IPS-18a (cell line): Measurements from ENCODE around the gene CDC42BPG.

Source experiments
- H3K27ac ChIP-seq: one replicate; pipeline ENCODE4 v1.5.1; 2013; ENCODE audit warnings: low read length
- H3K27me3 ChIP-seq: one replicate; pipeline ENCODE4 v1.6.1; 2013; ENCODE audit warnings: mild to moderate bottlenecking, low read length; ENCODE audit not compliant: control insufficient read depth, insufficient read depth
- H3K36me3 ChIP-seq: one replicate; pipeline ENCODE4 v1.6.1; 2013; ENCODE audit warnings: low read depth, low read length; ENCODE audit not compliant: control insufficient read depth
- H3K4me1 ChIP-seq: one replicate; pipeline ENCODE4 v1.6.1; 2013; ENCODE audit warnings: low read depth, low read length; ENCODE audit not compliant: control insufficient read depth
- H3K4me3 ChIP-seq: one replicate; pipeline ENCODE4 v1.5.1; 2013; ENCODE audit warnings: low read length
- H3K9ac ChIP-seq: one replicate; pipeline ENCODE4 v1.6.1; 2013; ENCODE audit warnings: mild to moderate bottlenecking, low read length, moderate library complexity
- H3K9me3 ChIP-seq: one replicate; pipeline ENCODE4 v1.6.1; 2013; ENCODE audit warnings: low read depth, low read length; ENCODE audit not compliant: control insufficient read depth

The CDC42BPG gene

GRCh38 chr11:64778473-64779298 lies 65.8 kb downstream of the CDC42BPG start, which contains the start of gene SF1:
TSS of gene SF1 (minus strand) at chr11:64778542. CDS start at chr11:64778392, 150 bp downstream.
- Histone ChIP-seq H3K9ac (peak within 1 kb of the TSS; percentile 71), H3K4me1 (peaks cover 5% of the 10 kb centered on the region), H3K27ac (peak within 1 kb of the TSS; percentile 10), H3K27me3 (no peaks in the 10 kb centered on the region), H3K9me3 (no peaks in the 10 kb centered on the region), H3K36me3 (peaks cover 36% of the 10 kb centered on the region), H3K4me3 (peak within 1 kb of the TSS; percentile 90)

- Histone ChIP-seq H3K4me3 (peak overlapping the region; percentile 58), H3K27ac (no peak overlapping the region), H3K4me1 (peaks cover 5% of the 10 kb centered on the region), H3K9ac (peak overlapping the region; percentile 55), H3K27me3 (no peaks in the 10 kb centered on the region), H3K9me3 (no peaks in the 10 kb centered on the region), H3K36me3 (peaks cover 42% of the 10 kb centered on the region)
These were observed 66.3 kb downstream of the CDC42BPG start for GRCh38 chr11:64778223-64778472.

- H3K36me3 ChIP-seq: peaks cover 47% of the 10 kb centered on the region
- no peaks in the 10 kb centered on the region for H3K27me3 ChIP-seq
- peak overlapping the region; percentile 90 for H3K4me3 ChIP-seq
- peaks cover 5% of the 10 kb centered on the region for H3K4me1 ChIP-seq
- H3K27ac ChIP-seq: no peak overlapping the region
- H3K9ac ChIP-seq: peak overlapping the region; percentile 71
- no peaks in the 10 kb centered on the region for H3K9me3 ChIP-seq
These were observed 66.8 kb downstream of the CDC42BPG start for GRCh38 chr11:64777449-64778222.

- Histone ChIP-seq H3K9ac (peak overlapping the region; percentile 71), H3K4me1 (peaks cover 5% of the 10 kb centered on the region), H3K27me3 (no peaks in the 10 kb centered on the region), H3K27ac (no peak overlapping the region), H3K4me3 (peak overlapping the region; percentile 90), H3K36me3 (peaks cover 54% of the 10 kb centered on the region), H3K9me3 (no peaks in the 10 kb centered on the region)
These were observed 67.6 kb downstream of the CDC42BPG start for GRCh38 chr11:64776875-64777274.

GRCh38 chr11:64776425-64776824 lies 68.0 kb downstream of the CDC42BPG start:
- H3K36me3 ChIP-seq: peaks cover 59% of the 10 kb centered on the region
- no peak overlapping the region for H3K9ac ChIP-seq
- H3K9me3 ChIP-seq: no peaks in the 10 kb centered on the region
- H3K4me3 ChIP-seq: peak overlapping the region; percentile 90
- H3K27ac ChIP-seq: no peak overlapping the region
- no peaks in the 10 kb centered on the region for H3K27me3 ChIP-seq
- peaks cover 5% of the 10 kb centered on the region for H3K4me1 ChIP-seq

- no peak overlapping the region for H3K27ac ChIP-seq
- no peaks in the 10 kb centered on the region for H3K27me3 ChIP-seq
- H3K4me3 ChIP-seq: no peak overlapping the region
- no peaks in the 10 kb centered on the region for H3K9me3 ChIP-seq
- H3K36me3 ChIP-seq: peaks cover 82% of the 10 kb centered on the region
- H3K4me1 ChIP-seq: peaks cover 5% of the 10 kb centered on the region
- no peak overlapping the region for H3K9ac ChIP-seq
These were observed 70.3 kb downstream of the CDC42BPG start for GRCh38 chr11:64774144-64774543.
